ENCODE data around the gene TSTD2.

Gene TSTD2

DNA sequence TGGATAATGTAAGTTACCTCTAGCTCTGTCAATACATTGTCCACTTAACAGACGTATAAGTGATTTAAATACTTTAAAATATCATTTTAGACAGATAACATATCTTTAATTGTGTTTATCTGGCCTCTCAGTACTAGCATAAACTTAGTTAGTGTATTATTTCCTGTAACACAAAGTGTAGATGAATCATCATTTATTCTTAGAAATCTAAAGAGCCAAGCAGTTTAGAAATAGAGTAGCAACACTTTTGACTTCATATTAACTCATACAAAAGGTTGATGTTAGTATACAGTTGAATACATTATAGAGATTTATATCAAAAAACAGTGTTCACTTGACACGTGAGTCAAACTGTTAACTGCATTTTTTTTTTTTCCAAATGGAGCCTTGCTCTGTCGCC is 18.5 kb upstream of the TSTD2 start:
- no peak overlapping the region for H3K27ac ChIP-seq (ENCODE audit: low read depth, low read length)
- no peak for TF ChIP-seq EZH2phosphoT487 (conservative IDR thresholded peaks at IDR 0.05; ENCODE audit: low read length)
- TF ChIP-seq, protein P1, sequence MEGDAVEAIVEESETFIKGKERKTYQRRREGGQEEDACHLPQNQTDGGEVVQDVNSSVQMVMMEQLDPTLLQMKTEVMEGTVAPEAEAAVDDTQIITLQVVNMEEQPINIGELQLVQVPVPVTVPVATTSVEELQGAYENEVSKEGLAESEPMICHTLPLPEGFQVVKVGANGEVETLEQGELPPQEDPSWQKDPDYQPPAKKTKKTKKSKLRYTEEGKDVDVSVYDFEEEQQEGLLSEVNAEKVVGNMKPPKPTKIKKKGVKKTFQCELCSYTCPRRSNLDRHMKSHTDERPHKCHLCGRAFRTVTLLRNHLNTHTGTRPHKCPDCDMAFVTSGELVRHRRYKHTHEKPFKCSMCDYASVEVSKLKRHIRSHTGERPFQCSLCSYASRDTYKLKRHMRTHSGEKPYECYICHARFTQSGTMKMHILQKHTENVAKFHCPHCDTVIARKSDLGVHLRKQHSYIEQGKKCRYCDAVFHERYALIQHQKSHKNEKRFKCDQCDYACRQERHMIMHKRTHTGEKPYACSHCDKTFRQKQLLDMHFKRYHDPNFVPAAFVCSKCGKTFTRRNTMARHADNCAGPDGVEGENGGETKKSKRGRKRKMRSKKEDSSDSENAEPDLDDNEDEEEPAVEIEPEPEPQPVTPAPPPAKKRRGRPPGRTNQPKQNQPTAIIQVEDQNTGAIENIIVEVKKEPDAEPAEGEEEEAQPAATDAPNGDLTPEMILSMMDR (IDR thresholded peaks at IDR 0.05; ENCODE audit: insufficient read depth, low read length, poor library complexity, severe bottlenecking), result no peak
- H3K79me2 ChIP-seq (ENCODE audit: insufficient read depth, low read length), result no peaks in the 10 kb centered on the region
- H3K9ac ChIP-seq (ENCODE audit: low read length), result no peak overlapping the region
- no peaks in the 10 kb centered on the region for H3K27me3 ChIP-seq (ENCODE audit: low read length)
- H3K4me3 ChIP-seq (ENCODE audit: insufficient read depth, low read length, poor library complexity, severe bottlenecking), result no peak overlapping the region
- H3K4me2 ChIP-seq (ENCODE audit: low read depth, low read length, poor library complexity, severe bottlenecking), result no peak overlapping the region
- no peaks in the 10 kb centered on the region; the same call in 1 of the 2 replicates for H4K20me1 ChIP-seq (ENCODE audit: low read depth, low read length)
- peaks cover 75% of the 10 kb centered on the region for H3K36me3 ChIP-seq (ENCODE audit: low read length)
- H3F3A ChIP-seq (ENCODE audit: insufficient read depth), result peaks cover 4% of the 10 kb centered on the region; the same call in 1 of the 2 replicates
- H3K9me2 ChIP-seq (replicated peaks; ENCODE audit: insufficient read depth, low read length), result no peaks in the 10 kb centered on the region
- no peaks in the 10 kb centered on the region for H3K9me3 ChIP-seq (ENCODE audit: insufficient read depth, low read length)
- H2AFZ ChIP-seq (ENCODE audit: low read depth, low read length, severe bottlenecking), result no peak overlapping the region

DNA sequence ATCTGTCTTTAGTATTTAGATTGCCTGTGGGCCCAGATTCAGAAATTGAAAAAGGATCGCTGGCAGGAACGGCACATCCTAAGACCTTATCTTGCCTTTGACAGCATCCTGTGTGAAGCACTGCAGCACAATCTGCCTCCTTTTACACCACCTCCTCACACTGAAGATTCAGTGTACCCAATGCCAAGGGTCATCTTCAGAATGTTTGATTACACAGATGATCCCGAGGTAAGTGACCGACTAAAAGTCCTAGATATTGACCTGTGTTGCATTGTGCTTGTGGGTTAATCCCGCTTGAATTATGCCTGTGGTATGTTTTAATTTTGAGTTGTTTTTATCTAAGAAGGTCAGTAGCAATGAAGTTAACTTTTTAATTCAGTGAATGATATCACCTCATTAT is 14.8 kb upstream of the TSTD2 start:
- TF ChIP-seq, protein P1 (IDR thresholded peaks at IDR 0.05; ENCODE audit: insufficient read depth, low read length, poor library complexity, severe bottlenecking), result no peak
- no peak for TF ChIP-seq EZH2phosphoT487 (conservative IDR thresholded peaks at IDR 0.05; ENCODE audit: low read length)
- H3K36me3 ChIP-seq (ENCODE audit: low read length), result peaks cover 68% of the 10 kb centered on the region; the same call in 1 of the 2 replicates
- no peak overlapping the region for H3K27ac ChIP-seq (ENCODE audit: low read depth, low read length)
- H2AFZ ChIP-seq (ENCODE audit: low read depth, low read length, severe bottlenecking), result no peak overlapping the region
- no peak overlapping the region for H3K4me2 ChIP-seq (ENCODE audit: low read depth, low read length, poor library complexity, severe bottlenecking)
- no peaks in the 10 kb centered on the region for H3K9me3 ChIP-seq (ENCODE audit: insufficient read depth, low read length)
- no peaks in the 10 kb centered on the region for H3K9me2 ChIP-seq (replicated peaks; ENCODE audit: insufficient read depth, low read length)
- no peaks in the 10 kb centered on the region for H3K79me2 ChIP-seq (ENCODE audit: insufficient read depth, low read length)
- H4K20me1 ChIP-seq (ENCODE audit: low read depth, low read length), result no peaks in the 10 kb centered on the region; the same call in 1 of the 2 replicates
- no peak overlapping the region for H3K9ac ChIP-seq (ENCODE audit: low read length)
- no peak overlapping the region for H3K4me3 ChIP-seq (ENCODE audit: insufficient read depth, low read length, poor library complexity, severe bottlenecking)
- H3K27me3 ChIP-seq (ENCODE audit: low read length), result no peaks in the 10 kb centered on the region
- peaks cover 7% of the 10 kb centered on the region; the same call in 1 of the 2 replicates for H3F3A ChIP-seq (ENCODE audit: insufficient read depth)

DNA sequence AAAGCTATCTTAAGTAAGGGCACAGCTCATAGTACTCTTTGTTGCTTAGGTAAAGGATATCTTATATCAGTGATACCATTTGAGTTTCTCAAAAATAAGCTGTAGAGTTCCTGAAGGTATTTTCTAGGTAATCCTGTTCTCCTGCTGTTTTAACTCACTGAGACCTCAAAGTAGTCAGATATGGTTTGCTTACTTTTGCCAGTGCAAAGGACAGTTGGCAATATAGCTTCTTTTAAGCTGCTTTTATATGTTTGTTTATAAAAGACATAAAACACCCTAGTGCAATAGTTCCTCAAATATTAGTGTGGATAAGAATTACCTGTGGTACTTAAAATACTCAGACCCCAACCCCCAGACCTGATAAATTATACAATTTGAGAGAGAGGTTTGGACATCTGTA is 12.6 kb upstream of the TSTD2 start:
- H3K36me3 ChIP-seq (ENCODE audit: low read length), result peaks cover 76% of the 10 kb centered on the region
- peaks cover 14% of the 10 kb centered on the region for H3K79me2 ChIP-seq (ENCODE audit: insufficient read depth, low read length)

More for the DNA sequence above, 12.6 kb upstream of the TSTD2 start:
- Histone ChIP-seq H3K9me2 (replicated peaks; ENCODE audit: insufficient read depth, low read length) (no peaks in the 10 kb centered on the region), H3F3A (ENCODE audit: insufficient read depth) (peaks cover 7% of the 10 kb centered on the region; the same call in 1 of the 2 replicates), H3K27me3 (ENCODE audit: low read length) (no peaks in the 10 kb centered on the region), H3K9ac (ENCODE audit: low read length) (no peak overlapping the region), H3K4me2 (ENCODE audit: low read depth, low read length, poor library complexity, severe bottlenecking) (no peak overlapping the region), H3K27ac (ENCODE audit: low read depth, low read length) (no peak overlapping the region), H2AFZ (ENCODE audit: low read depth, low read length, severe bottlenecking) (no peak overlapping the region), H3K9me3 (ENCODE audit: insufficient read depth, low read length) (no peaks in the 10 kb centered on the region), H3K4me3 (ENCODE audit: insufficient read depth, low read length, poor library complexity, severe bottlenecking) (no peak overlapping the region), H4K20me1 (ENCODE audit: low read depth, low read length) (peaks cover 4% of the 10 kb centered on the region; the same call in 1 of the 2 replicates)
- no peak for TF ChIP-seq EZH2phosphoT487 (conservative IDR thresholded peaks at IDR 0.05; ENCODE audit: low read length)
- TF ChIP-seq, protein P1 (IDR thresholded peaks at IDR 0.05; ENCODE audit: insufficient read depth, low read length, poor library complexity, severe bottlenecking), result no peak

All from SU-DHL-6 (cell line).